Duodenal mucosa (tissue), 2 donors: ENCODE measurements around the gene ANKRD28.

Experiments
- H3K27ac ChIP-seq: one replicate; pipeline ENCODE4 v1.7.0; 2013; ENCODE audit warnings: low read depth, low read length
- H3K27me3 ChIP-seq, 2 donors: one replicate each; pipeline ENCODE4 v1.7.0; 2013; ENCODE audit warnings: low read length in 2 of 2, control low read depth in 1 of 2; ENCODE audit not compliant: insufficient read depth in 2 of 2, control insufficient read depth in 1 of 2
- H3K36me3 ChIP-seq, 2 donors: one replicate each; pipeline ENCODE4 v1.7.0; 2013; ENCODE audit warnings: low read length in 2 of 2, control low read depth in 1 of 2; ENCODE audit not compliant: insufficient read depth in 2 of 2, control insufficient read depth in 1 of 2
- H3K4me1 ChIP-seq, 2 donors: one replicate each; pipeline ENCODE4 v1.7.0; 2013; ENCODE audit warnings: low read length in 2 of 2, control low read depth in 1 of 2; ENCODE audit not compliant: insufficient read depth in 2 of 2, control insufficient read depth in 1 of 2
- H3K4me3 ChIP-seq, 2 donors: one replicate each; pipeline ENCODE4 v1.7.0; 2013; ENCODE audit warnings: low read length in 2 of 2, low read depth in 1 of 2
- H3K9ac ChIP-seq, 2 donors: one replicate each; pipeline ENCODE4 v1.7.0; 2013; ENCODE audit warnings: low read length in 2 of 2, low read depth in 1 of 2
- H3K9me3 ChIP-seq, 2 donors: one replicate each; pipeline ENCODE4 v1.7.0; 2013; ENCODE audit warnings: low read length in 2 of 2, control low read depth in 1 of 2; ENCODE audit not compliant: control insufficient read depth in 1 of 2

Gene ANKRD28

GRCh38 chr3:15685927-15686326, 111.9 kb downstream of the ANKRD28 start:
- no peaks in the 10 kb centered on the region for H3K27me3 ChIP-seq
- no peak overlapping the region for H3K4me3 ChIP-seq
- H3K9ac ChIP-seq = no peak overlapping the region
- no peaks in the 10 kb centered on the region for H3K9me3 ChIP-seq
- peaks cover 23 to 54% of the 10 kb centered on the region in 2 donors for H3K36me3 ChIP-seq
- H3K4me1 ChIP-seq = no peaks in the 10 kb centered on the region
- no peak overlapping the region for H3K27ac ChIP-seq

- Histone ChIP-seq H3K27ac (no peak overlapping the region), H3K4me3 (no peak overlapping the region), H3K9me3 (no peaks in the 10 kb centered on the region), H3K36me3 (peaks cover 12 to 48% of the 10 kb centered on the region in 2 donors), H3K9ac (no peak overlapping the region), H3K4me1 (no peaks in the 10 kb centered on the region), H3K27me3 (no peaks in the 10 kb centered on the region)
Observed at GRCh38 chr3:15683253-15683652, 114.5 kb downstream of the ANKRD28 start.

- Histone ChIP-seq H3K36me3 (peaks cover 12 to 48% of the 10 kb centered on the region in 2 donors), H3K4me3 (no peak overlapping the region), H3K27me3 (no peaks in the 10 kb centered on the region), H3K27ac (no peak overlapping the region), H3K9me3 (no peaks in the 10 kb centered on the region), H3K9ac (no peak overlapping the region), H3K4me1 (no peaks in the 10 kb centered on the region)
Observed at GRCh38 chr3:15682561-15683185, 115.1 kb downstream of the ANKRD28 start.

DNA sequence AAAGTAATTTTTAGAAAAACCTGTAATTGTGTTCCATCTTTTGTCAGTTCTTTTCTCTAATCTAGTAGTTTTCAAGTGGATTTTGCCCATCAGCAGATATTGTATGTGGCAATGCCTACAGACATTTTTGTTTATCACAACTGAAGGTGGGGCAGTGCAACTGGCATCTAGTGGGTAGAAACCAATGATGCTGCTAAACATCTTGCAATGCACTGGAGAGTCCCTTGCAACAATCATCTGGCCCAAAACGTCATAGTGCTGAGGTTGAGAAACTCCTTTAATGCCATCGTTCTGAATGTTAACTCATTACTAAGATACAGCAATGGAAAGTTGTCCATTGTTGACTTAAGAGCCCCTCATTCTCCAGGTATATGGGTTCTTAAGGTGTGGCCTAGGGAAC, 116.1 kb downstream of the ANKRD28 start:
- Histone ChIP-seq H3K36me3 (peaks cover 18 to 53% of the 10 kb centered on the region in 2 donors), H3K9ac (no peak overlapping the region), H3K27ac (no peak overlapping the region), H3K27me3 (no peaks in the 10 kb centered on the region), H3K9me3 (no peaks in the 10 kb centered on the region), H3K4me1 (no peaks in the 10 kb centered on the region), H3K4me3 (no peak overlapping the region)

- Histone ChIP-seq H3K27ac (no peak overlapping the region), H3K4me3 (no peak overlapping the region), H3K9me3 (no peaks in the 10 kb centered on the region), H3K4me1 (no peaks in the 10 kb centered on the region), H3K9ac (no peak overlapping the region), H3K27me3 (no peaks in the 10 kb centered on the region), H3K36me3 (peaks cover 6 to 57% of the 10 kb centered on the region in 2 donors)
Observed at GRCh38 chr3:15679306-15679705, 118.5 kb downstream of the ANKRD28 start.

- peaks cover 6 to 61% of the 10 kb centered on the region in 2 donors for H3K36me3 ChIP-seq
Observed at GRCh38 chr3:15676259-15676658, 121.5 kb downstream of the ANKRD28 start.

GRCh38 chr3:15673536-15673935, 124.2 kb downstream of the ANKRD28 start:
- no peak overlapping the region for H3K27ac ChIP-seq
- no peaks in the 10 kb centered on the region for H3K4me1 ChIP-seq
- no peaks in the 10 kb centered on the region for H3K27me3 ChIP-seq
- H3K9me3 ChIP-seq = no peaks in the 10 kb centered on the region
- H3K4me3 ChIP-seq = no peak overlapping the region
- no peak overlapping the region for H3K9ac ChIP-seq
- peaks cover 13 to 59% of the 10 kb centered on the region in 2 donors for H3K36me3 ChIP-seq

More at GRCh38 chr3:15676259-15676658, 121.5 kb downstream of the ANKRD28 start:
- Histone ChIP-seq H3K27ac (no peak overlapping the region), H3K4me3 (no peak overlapping the region), H3K4me1 (no peaks in the 10 kb centered on the region), H3K9me3 (no peaks in the 10 kb centered on the region), H3K9ac (no peak overlapping the region), H3K27me3 (no peaks in the 10 kb centered on the region)

DNA sequence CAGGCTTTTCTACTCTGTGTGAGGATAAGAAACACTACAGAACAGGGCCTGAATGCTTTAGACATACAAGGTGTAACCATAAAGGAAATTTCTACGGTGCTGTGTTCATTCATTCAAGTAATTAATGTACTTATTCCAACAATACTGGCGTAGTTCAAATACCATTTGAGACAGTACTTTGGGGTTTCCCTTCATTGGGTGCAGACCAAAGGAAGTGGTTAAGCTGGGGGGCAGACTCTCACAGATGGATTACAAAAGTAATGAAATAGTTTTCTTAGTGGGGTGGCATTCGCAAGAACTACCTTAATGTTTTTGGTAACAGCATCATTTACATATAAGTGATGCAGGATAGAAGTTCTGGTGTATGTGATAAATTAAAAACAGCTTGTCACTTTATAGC, 130.3 kb downstream of the ANKRD28 start:
- Histone ChIP-seq H3K9ac (no peak overlapping the region), H3K9me3 (no peaks in the 10 kb centered on the region), H3K36me3 (peaks cover 14 to 16% of the 10 kb centered on the region in 2 donors), H3K4me3 (no peak overlapping the region), H3K27me3 (no peaks in the 10 kb centered on the region), H3K4me1 (no peaks in the 10 kb centered on the region), H3K27ac (no peak overlapping the region)

GRCh38 chr3:15666277-15666676, 131.5 kb downstream of the ANKRD28 start:
- no peak overlapping the region for H3K27ac ChIP-seq
- H3K27me3 ChIP-seq = no peaks in the 10 kb centered on the region
- no peaks in the 10 kb centered on the region for H3K9me3 ChIP-seq
- H3K36me3 ChIP-seq = peaks cover 14 to 16% of the 10 kb centered on the region in 2 donors
- H3K4me1 ChIP-seq = no peaks in the 10 kb centered on the region
- H3K4me3 ChIP-seq = no peak overlapping the region
- H3K9ac ChIP-seq = no peak overlapping the region

- no peaks in the 10 kb centered on the region for H3K4me1 ChIP-seq
- H3K27me3 ChIP-seq = no peaks in the 10 kb centered on the region
- H3K27ac ChIP-seq = no peak overlapping the region
- no peak overlapping the region for H3K9ac ChIP-seq
- H3K4me3 ChIP-seq = no peak overlapping the region
- H3K9me3 ChIP-seq = no peaks in the 10 kb centered on the region
- peaks cover 11 to 16% of the 10 kb centered on the region in 2 donors for H3K36me3 ChIP-seq
Observed at GRCh38 chr3:15665510-15666150, 132.1 kb downstream of the ANKRD28 start.
